Endothelial cell of umbilical vein (primary cell): ENCODE results near the gene ITGB2. TPM values are rescaled to one million over a fixed set of nuclear protein-coding genes. Genes with fewer than 3 reads are reported as not detected.

Source experiments
- BruUV-seq: library from RNA; stranded (reverse); fragments of 400-500 nt; replicated peaks from 2 replicates; lab custom pipeline; 2021; lab: Mats Ljungman, UMichigan
- CTCF ChIA-PET: fragments of 300-600, 350-600 bp; sonication (Branson Sonifier 250); formaldehyde crosslinking; loops from one replicate; lab custom pipeline; 2021; ENCODE audit warnings: antibody characterized with exemption, inconsistent platforms; lab: Charles Lee
- POLR2A ChIA-PET: fragments of 300-600, 350-600 bp; sonication (Branson Sonifier 250); formaldehyde crosslinking; loops from one replicate; lab custom pipeline; 2021; ENCODE audit warnings: antibody characterized with exemption, inconsistent platforms; lab: Charles Lee
- DNase-seq: peaks from one replicate; pipeline ENCODE4 v3.0.0-alpha.2; 2011; ENCODE audit warnings: low read depth, low spot score
- FAIRE-seq: peaks from 2 replicates; lab custom pipeline; 2011; peaks lifted over from hg19 to GRCh38; lab: Jason Lieb, UNC
- H2AFZ ChIP-seq: 2 replicates; pipeline ENCODE4 v1.6.0; 2012; ENCODE audit warnings: low read depth, low read length, control low read depth, inconsistent platforms
- H3K27ac ChIP-seq: 2 replicates; pipeline ENCODE4 v1.5.1; 2011; ENCODE audit warnings: low read depth, mild to moderate bottlenecking, control low read depth, low read length, moderate library complexity; ENCODE audit not compliant: insufficient read depth
- H3K27me3 ChIP-seq, 2 experiments: 2 replicates each; pipeline versions ENCODE4 v1.6.0 to v1.6.1; 2011; ENCODE audit warnings: low read length in 2 of 2, mixed read lengths in 1 of 2; ENCODE audit not compliant: control insufficient read depth in 2 of 2, insufficient read depth in 2 of 2
- H3K36me3 ChIP-seq, 2 experiments: 2 replicates in 1 of 2; 3 replicates in 1 of 2; pipeline ENCODE4 v1.5.1; 2011; ENCODE audit warnings: low read length in 2 of 2, mild to moderate bottlenecking in 1 of 2, moderate library complexity in 1 of 2; ENCODE audit not compliant: control insufficient read depth in 2 of 2, insufficient read depth in 2 of 2; ENCODE audit errors: extremely low read depth in 1 of 2
- H3K4me1 ChIP-seq: 3 replicates; pipeline ENCODE4 v1.5.1; 2011; ENCODE audit warnings: mild to moderate bottlenecking, low read length; ENCODE audit not compliant: control insufficient read depth, insufficient read depth; ENCODE audit errors: extremely low read depth
- H3K4me2 ChIP-seq: 2 replicates; pipeline ENCODE4 v1.6.1; 2011; ENCODE audit warnings: low read length, control low read depth, mixed read lengths; ENCODE audit not compliant: insufficient read depth
- H3K4me3 ChIP-seq, 3 experiments: fragments of 200-600 bp in 1 of 3; sonication (generic), shearing (Covaris generic) in 1 of 3; replicated peaks in 1 of 3; 2 replicates each; pipeline ENCODE4 v1.5.1; 2011 to 2016; ENCODE audit warnings: control low read depth in 3 of 3, low read length in 3 of 3, mild to moderate bottlenecking in 2 of 3, inconsistent platforms in 1 of 3, low read depth in 1 of 3, moderate library complexity in 1 of 3; ENCODE audit not compliant: insufficient read depth in 1 of 3
- H3K79me2 ChIP-seq: 2 replicates; pipeline ENCODE4 v1.6.0; 2012; ENCODE audit warnings: low read length, inconsistent platforms; ENCODE audit not compliant: control insufficient read depth, insufficient read depth
- H3K9ac ChIP-seq: replicated peaks from 2 replicates; pipeline ENCODE3; 2011; ENCODE audit warnings: low read length, control low read depth; ENCODE audit not compliant: insufficient read depth; ENCODE audit errors: extremely low read depth
- H3K9me1 ChIP-seq: replicated peaks from 3 replicates; pipeline ENCODE4 v1.6.0; 2011; ENCODE audit warnings: mild to moderate bottlenecking, low read length; ENCODE audit not compliant: control insufficient read depth, insufficient read depth; ENCODE audit errors: extremely low read depth
- H3K9me3 ChIP-seq: replicated peaks from 2 replicates; pipeline ENCODE4 v1.5.1; 2012; ENCODE audit warnings: low read length, inconsistent platforms; ENCODE audit not compliant: control insufficient read depth, insufficient read depth
- H4K20me1 ChIP-seq: replicated peaks from 2 replicates; pipeline ENCODE3; 2011; ENCODE audit warnings: mild to moderate bottlenecking, low read length; ENCODE audit not compliant: control insufficient read depth, insufficient read depth; ENCODE audit errors: extremely low read depth
- EZH2 ChIP-seq: IDR thresholded peaks from 2 replicates; pipeline ENCODE4 v1.6.1; 2012; ENCODE audit warnings: borderline replicate concordance, low read depth, mild to moderate bottlenecking, moderate library complexity, low read length, inconsistent platforms; ENCODE audit not compliant: severe bottlenecking
- FOS ChIP-seq: IDR thresholded peaks from 2 replicates; pipeline ENCODE4 v1.6.1; 2011; ENCODE audit warnings: mild to moderate bottlenecking, low read length, moderate library complexity, borderline replicate concordance; ENCODE audit not compliant: insufficient read depth
- GATA2 ChIP-seq: IDR thresholded peaks from 2 replicates; pipeline ENCODE4 v1.7.0; 2011; ENCODE audit warnings: low read depth, mild to moderate bottlenecking, moderate library complexity, mixed read lengths, low read length; ENCODE audit not compliant: insufficient read length, insufficient read depth
- JUN ChIP-seq: IDR thresholded peaks from 2 replicates; pipeline ENCODE4 v1.6.1; 2011; ENCODE audit warnings: borderline replicate concordance, low read depth; ENCODE audit not compliant: insufficient read length, insufficient read depth
- MAX ChIP-seq: IDR thresholded peaks from 2 replicates; pipeline ENCODE4 v1.6.1; 2011; ENCODE audit not compliant: insufficient read depth, insufficient read length
- MYC ChIP-seq: IDR thresholded peaks from one replicate; pipeline ENCODE4 v1.6.1; 2011; ENCODE audit warnings: mild to moderate bottlenecking, low read depth, low read length
- POLR2A ChIP-seq: IDR thresholded peaks from 2 replicates; pipeline ENCODE4 v1.6.1; 2012; ENCODE audit warnings: low read depth, mild to moderate bottlenecking, control low read depth, low read length
- POLR2AphosphoS5 ChIP-seq: IDR thresholded peaks from 2 replicates; pipeline ENCODE4 v1.6.1; 2012; ENCODE audit warnings: low read depth, mild to moderate bottlenecking, control low read depth, low read length, moderate library complexity; ENCODE audit not compliant: insufficient read depth
- dilution Hi-C: fragments of 300-500 bp; cut with MboI; formaldehyde crosslinking; loops from one replicate; pipeline ENCODE4 v1.15.0; 2019; ENCODE audit warnings: low sequenced_read_pairs; ENCODE audit not compliant: extremely low pct_ligation_motif_present
- intact Hi-C: fragments of 100-400 bp; cut with micrococcal nuclease; formaldehyde crosslinking; loops from one replicate; pipeline ENCODE4 v1.10.0; 2022
- polyA plus RNA-seq, 4 experiments: library from polyadenylated mRNA; depleted of rRNA in 3 of 4; stranded (reverse) in 3 of 4; unstranded in 1 of 4; fragments of >200 nt; gene quantifications; 2 replicates each; pipeline versions ENCODE4 v1.2.1 to v1.2.3, GENCODE V29; 2011 to 2012; ENCODE audit warnings: missing spikeins in 1 of 4
- total RNA-seq: library from RNA; stranded (reverse); gene quantifications from 2 replicates; pipeline ENCODE4 v1.2.3, GENCODE V29; 2021
- TF ChIP-seq, protein P1 (sequence below), 2 donors: IDR thresholded peaks; 1 replicate in 1 of 2; 2 replicates in 1 of 2; pipeline ENCODE4 v1.5.1; 2011; ENCODE audit warnings: low read length in 2 of 2, mild to moderate bottlenecking in 2 of 2, moderate library complexity in 2 of 2, control low read depth in 1 of 2, inconsistent platforms in 1 of 2, low read depth in 1 of 2; ENCODE audit not compliant: insufficient read depth in 1 of 2; ENCODE audit errors: extremely low read depth in 1 of 2

Gene ITGB2
- total and polyA plus RNA-seq, 2 donors (not counting 3 experiments of a cell fraction or from before 2014, with no cell fraction given) = 0.39 to 0.91 TPM

GRCh38 chr21:44855572-44855971 is 65.1 kb downstream of the ITGB2 start:
- intact Hi-C loops = no loop called here
- Histone ChIP-seq H3K4me1 (no peaks in the 10 kb centered on the region), H3K4me2 (no peak overlapping the region), H3K36me3 (peaks cover 38 to 64% of the 10 kb centered on the region in 2 experiments), H3K27ac (no peak overlapping the region), H3K27me3 (no peaks in the 10 kb centered on the region), H3K4me3 (no peak overlapping the region), H3K9me1 (no peaks in the 10 kb centered on the region), H4K20me1 (peaks cover 11% of the 10 kb centered on the region), H3K9me3 (no peaks in the 10 kb centered on the region), H3K79me2 (peaks cover 81% of the 10 kb centered on the region), H3K9ac (no peak overlapping the region), H2AFZ (no peak overlapping the region)
- FAIRE-seq = no peak
- POLR2A ChIA-PET = no interaction called here
- BruUV-seq = no TSS peak
- TF ChIP-seq EZH2 (no peak), JUN (no peak), MAX (no peak), POLR2A (no peak), POLR2AphosphoS5 (no peak), GATA2 (no peak), MYC (no peak), FOS (no peak)
- TF ChIP-seq, protein P1, sequence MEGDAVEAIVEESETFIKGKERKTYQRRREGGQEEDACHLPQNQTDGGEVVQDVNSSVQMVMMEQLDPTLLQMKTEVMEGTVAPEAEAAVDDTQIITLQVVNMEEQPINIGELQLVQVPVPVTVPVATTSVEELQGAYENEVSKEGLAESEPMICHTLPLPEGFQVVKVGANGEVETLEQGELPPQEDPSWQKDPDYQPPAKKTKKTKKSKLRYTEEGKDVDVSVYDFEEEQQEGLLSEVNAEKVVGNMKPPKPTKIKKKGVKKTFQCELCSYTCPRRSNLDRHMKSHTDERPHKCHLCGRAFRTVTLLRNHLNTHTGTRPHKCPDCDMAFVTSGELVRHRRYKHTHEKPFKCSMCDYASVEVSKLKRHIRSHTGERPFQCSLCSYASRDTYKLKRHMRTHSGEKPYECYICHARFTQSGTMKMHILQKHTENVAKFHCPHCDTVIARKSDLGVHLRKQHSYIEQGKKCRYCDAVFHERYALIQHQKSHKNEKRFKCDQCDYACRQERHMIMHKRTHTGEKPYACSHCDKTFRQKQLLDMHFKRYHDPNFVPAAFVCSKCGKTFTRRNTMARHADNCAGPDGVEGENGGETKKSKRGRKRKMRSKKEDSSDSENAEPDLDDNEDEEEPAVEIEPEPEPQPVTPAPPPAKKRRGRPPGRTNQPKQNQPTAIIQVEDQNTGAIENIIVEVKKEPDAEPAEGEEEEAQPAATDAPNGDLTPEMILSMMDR (IDR thresholded peaks at IDR 0.05; ENCODE audit: extremely low read depth in 1 of 2, insufficient read depth in 1 of 2, low read depth in 1 of 2, low read length in 2 of 2) = no peak
- dilution Hi-C loops = no loop called here
- no peak for DNase-seq
- CTCF ChIA-PET = no interaction called here
